Stimulated activated CD8-positive, alpha-beta memory T cell treated with anti-CD3 and anti-CD28 coated beads, Interleukin-15, amount 100 ng/mL, for 48 hours (primary cell): ENCODE measurements around the gene A3GALT2.

Experiments used
- DNase-seq, 2 donors: peaks; one replicate each; pipeline ENCODE4 v3.0.0-alpha.2; 2020; ENCODE audit warnings: low read depth in 2 of 2

The A3GALT2 gene

GRCh38 chr1:33332357-33332789 is 11.5 kb upstream of the A3GALT2 start:
- DNase-seq, result no peak

- DNase-seq, result no peak
These were observed 10.8 kb upstream of the A3GALT2 start for GRCh38 chr1:33331444-33332356.

GRCh38 chr1:33330906-33331305 is 10.0 kb upstream of the A3GALT2 start:
- no peak for DNase-seq

GRCh38 chr1:33330361-33330890 is 9.5 kb upstream of the A3GALT2 start:
- no peak for DNase-seq

GRCh38 chr1:33329600-33330305 is 8.9 kb upstream of the A3GALT2 start:
- no peak for DNase-seq

GRCh38 chr1:33328817-33329216 is 7.9 kb upstream of the A3GALT2 start:
- DNase-seq, result no peak

- no peak for DNase-seq
These were observed 6.9 kb upstream of the A3GALT2 start for GRCh38 chr1:33327587-33328325.

GRCh38 chr1:33326785-33327184 is 5.9 kb upstream of the A3GALT2 start:
- no peak for DNase-seq

GRCh38 chr1:33324677-33325575 is 4.0 kb upstream of the A3GALT2 start:
- no peak for DNase-seq

- DNase-seq, result no peak
These were observed 3.0 kb upstream of the A3GALT2 start for GRCh38 chr1:33323663-33324477.

- DNase-seq, result no peak
These were observed 2.1 kb upstream of the A3GALT2 start for GRCh38 chr1:33322870-33323585.

- DNase-seq, result no peak
These were observed 1.2 kb upstream of the A3GALT2 start for GRCh38 chr1:33322109-33322508.

GRCh38 chr1:33321178-33321577 is 280 bp upstream of the A3GALT2 start:
- no peak for DNase-seq

GRCh38 chr1:33319949-33320618 is 814 bp downstream of the A3GALT2 start:
- no peak for DNase-seq

GRCh38 chr1:33319186-33319948 is 1.5 kb downstream of the A3GALT2 start:
- DNase-seq, result no peak

- no peak for DNase-seq
These were observed 3.0 kb downstream of the A3GALT2 start for GRCh38 chr1:33317946-33318345.

- DNase-seq, result no peak
These were observed 3.5 kb downstream of the A3GALT2 start for GRCh38 chr1:33317354-33317753.

- DNase-seq, result no peak
These were observed 4.3 kb downstream of the A3GALT2 start for GRCh38 chr1:33316601-33317000.
